Measurements from ENCODE around the gene IL37.
"Not testable (repeated sequence)": the region's sequence is repeated elsewhere in the genome, so short reads cannot be mapped to it uniquely, and the experiment has no call there.

IL37 gene

DNA sequence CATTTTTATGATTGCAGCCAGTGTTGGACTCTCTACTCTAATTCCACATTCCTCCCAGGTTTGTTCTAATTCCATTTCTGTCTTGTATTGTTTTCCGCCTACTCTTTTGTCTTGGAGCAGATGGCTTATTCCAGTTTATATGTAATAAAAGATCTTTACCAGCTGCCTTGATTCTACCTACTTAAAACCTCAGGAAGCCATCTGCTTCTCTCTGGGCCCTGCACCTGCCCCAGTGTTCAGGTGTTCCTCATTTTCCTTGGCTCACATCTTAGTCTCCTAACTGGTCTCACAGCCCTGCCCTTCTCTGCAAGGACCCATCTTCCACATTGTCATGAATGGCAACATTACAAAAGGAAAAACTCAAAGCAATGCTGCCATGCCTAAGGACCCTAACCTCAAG lies 21.0 kb upstream of the IL37 start:
- no peak for DNase-seq (ENCODE audit: low read depth in 1 of 2, low spot score in 1 of 2)

- no peak for DNase-seq (ENCODE audit: low read depth in 1 of 2, low spot score in 1 of 2)
Measured at GRCh38 chr2:112891385-112891831, 19.6 kb upstream of the IL37 start.

DNA sequence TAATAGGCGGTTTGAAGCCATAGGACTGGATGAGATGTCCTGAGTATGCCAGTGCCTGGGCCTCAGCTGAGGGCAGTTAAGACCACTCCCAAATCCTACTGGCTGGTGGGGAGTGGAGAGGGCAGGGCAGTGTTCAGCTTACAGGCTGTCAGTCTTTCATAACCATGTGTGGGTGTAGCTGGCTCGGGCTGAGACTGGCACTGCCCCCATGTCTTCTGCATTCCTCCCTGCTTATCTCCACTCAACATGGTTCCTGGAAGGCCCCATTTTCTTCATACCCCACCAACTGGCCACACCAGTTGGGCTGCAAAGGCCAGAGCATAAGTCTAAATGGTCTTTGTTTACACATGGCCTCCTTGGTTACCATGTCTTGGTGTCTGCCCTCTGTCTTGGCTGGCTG lies 17.2 kb upstream of the IL37 start:
- DNase-seq (ENCODE audit: low read depth in 1 of 2, low spot score in 1 of 2) = no peak

DNA sequence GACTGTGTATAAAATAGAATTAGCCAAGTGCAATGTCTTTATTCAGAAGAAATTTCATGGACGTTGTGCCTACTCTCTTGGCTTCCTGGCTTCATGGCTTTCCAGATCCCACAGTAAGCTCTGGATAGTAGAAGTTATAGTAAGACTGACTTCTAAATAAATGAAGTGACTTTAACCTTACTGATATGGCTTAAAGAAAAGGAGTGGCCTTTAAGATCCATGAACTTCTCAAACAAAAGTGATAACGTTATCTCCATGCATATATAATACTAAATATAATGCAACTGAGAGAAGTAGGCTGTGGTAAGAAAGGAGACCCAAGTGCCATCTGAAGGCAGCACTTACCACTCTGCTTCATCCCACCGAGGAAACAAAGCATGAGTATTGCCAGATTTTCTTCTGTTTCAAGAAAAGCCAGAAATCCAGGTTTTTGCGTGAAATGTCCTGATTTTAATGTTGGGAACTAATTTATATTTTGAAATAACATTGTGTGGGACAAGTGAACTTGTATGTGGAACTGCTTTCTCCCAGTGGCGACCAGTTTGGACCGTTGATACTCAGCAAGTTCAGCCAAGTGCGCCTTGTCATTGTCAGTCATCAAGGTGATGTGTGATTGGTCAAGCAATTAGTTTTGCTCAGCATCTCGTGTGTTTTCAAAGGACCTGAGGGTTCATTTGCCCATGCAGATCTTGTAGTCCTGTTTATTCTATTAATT lies 13.9 kb upstream of the IL37 start:
- no peak for DNase-seq (ENCODE audit: low read depth in 1 of 2, low spot score in 1 of 2)

DNA sequence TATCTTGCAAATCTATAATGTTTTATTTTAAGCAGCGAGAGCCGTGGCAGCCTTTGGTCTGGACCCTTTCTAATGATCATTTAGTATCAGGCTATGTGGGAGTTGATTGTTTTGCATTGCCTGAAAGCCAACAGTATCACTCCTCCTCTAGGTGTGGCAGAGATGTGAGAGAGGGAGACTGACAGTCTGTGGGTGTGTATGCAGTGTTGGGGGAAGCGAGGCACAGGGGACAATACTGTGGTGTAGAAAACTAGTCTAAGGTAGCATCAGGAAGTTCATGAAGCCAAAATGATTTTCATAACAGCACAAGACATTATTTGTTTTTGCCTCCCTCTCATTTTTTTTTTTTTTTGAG lies 13.4 kb upstream of the IL37 start:
- DNase-seq (ENCODE audit: low read depth in 1 of 2, low spot score in 1 of 2) = no peak

- DNase-seq (ENCODE audit: low read depth in 1 of 2, low spot score in 1 of 2) = not testable (repeated sequence)
Measured at GRCh38 chr2:112901431-112902065, 9.4 kb upstream of the IL37 start.

DNA sequence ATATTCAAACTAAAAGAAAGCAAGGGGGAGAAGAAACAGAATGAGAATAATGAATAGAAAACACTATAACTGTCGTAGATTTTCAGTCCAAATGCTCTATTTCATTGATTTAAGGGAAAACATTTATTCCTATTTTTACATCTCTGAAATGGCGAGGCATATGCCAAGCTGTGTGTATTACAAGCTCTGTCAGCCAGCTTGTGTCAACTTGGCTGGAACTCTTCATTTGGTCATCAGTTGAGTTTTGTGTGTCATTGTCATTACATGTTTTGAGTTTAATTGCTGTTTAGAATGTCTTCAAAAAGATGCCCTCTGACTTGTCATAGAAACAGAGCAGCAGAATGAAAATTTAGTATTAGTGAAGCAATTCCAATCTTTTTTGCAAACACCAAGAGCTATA lies 8.1 kb upstream of the IL37 start:
- DNase-seq (ENCODE audit: low read depth in 1 of 2, low spot score in 1 of 2) = no peak

DNA sequence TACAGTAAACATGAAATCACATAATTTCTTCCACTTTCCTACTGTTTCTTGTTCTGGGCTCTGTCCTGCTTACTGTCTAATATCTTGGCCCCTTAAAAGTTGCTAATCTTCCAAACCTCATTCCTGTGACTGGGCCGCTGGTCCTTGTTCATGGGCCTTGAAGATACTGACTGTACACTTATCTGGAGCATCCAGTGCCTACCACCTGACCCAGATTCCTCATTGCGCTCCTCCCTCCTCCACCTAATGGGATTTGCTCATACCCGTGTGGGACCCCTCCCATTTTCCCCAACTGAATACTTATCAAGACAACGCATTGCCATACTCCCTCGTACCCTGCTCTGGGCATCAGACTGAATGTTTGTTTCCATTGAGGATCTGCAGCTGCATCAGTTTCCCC lies 6.1 kb upstream of the IL37 start:
- DNase-seq (ENCODE audit: low read depth in 1 of 2, low spot score in 1 of 2) = no peak

DNA sequence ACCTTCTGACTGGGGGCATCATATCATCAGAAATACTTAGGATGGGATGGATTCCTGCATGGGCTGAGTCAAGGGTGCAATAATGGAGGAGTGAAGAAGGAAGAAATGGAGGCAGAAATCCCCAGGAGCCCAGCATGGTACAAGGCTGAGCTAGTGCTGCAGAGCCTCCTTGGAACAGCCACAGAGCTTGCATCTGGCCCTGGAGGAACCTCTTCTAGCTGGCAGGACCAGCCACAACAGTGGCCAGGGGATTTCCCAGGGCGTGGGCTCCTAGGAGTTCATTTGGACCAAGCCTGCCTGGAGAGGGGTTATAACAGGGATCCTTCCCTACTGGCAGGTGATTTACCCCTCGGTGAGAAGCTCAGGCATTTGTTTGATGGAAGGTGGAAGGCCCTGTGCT lies 4.7 kb upstream of the IL37 start:
- DNase-seq (ENCODE audit: low read depth in 1 of 2, low spot score in 1 of 2) = no peak

GRCh38 chr2:112907001-112907949 lies 3.7 kb upstream of the IL37 start:
- no peak for DNase-seq (ENCODE audit: low read depth in 1 of 2, low spot score in 1 of 2)

- DNase-seq (ENCODE audit: low read depth in 1 of 2, low spot score in 1 of 2) = not testable (repeated sequence)
Measured at GRCh38 chr2:112908559-112908958, 2.4 kb upstream of the IL37 start.

GRCh38 chr2:112910219-112910618 lies 746 bp upstream of the IL37 start:
- DNase-seq (ENCODE audit: low read depth in 1 of 2, low spot score in 1 of 2) = no peak

- no peak for DNase-seq (ENCODE audit: low read depth in 1 of 2, low spot score in 1 of 2)
Measured at GRCh38 chr2:112912403-112912802, 1.4 kb downstream of the IL37 start.

DNA sequence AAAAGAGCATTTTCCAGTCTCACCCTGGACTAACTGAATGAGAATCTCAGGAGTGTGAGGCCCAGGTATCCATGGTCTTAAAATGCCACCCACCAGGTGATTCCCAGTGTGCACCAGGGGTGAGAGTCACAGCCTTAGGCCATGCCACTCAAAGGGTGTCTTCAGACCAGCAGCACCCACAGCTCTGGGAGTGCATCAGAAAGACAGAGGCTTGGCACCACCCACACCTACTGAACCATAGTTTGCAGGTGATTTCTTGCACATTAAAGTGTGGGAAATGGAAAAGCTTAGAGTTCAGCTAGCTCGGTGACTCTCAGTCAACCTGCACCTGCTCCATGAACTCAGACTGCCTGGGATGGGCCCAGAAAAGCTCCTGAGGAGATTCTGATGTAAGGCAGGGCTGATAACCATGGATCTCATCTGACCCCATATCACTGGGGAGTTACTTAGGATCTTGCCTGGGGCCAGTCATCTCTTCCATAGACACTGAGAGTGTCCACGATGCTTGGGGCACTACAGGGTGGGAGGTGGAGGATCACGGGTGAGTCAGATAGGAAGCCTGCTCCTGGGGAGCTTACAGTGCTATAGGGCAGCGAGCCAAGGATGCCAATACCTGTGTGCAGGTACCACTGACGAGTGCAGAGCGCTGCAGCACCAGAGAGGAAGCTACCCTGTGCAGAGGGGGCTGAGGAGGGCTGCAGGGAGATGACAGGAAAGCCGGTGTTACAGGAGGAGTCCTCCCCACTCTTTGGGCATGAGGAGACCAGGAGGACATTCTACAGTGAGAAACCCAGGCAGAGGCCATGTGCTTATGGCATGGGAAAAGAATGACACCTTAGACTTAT lies 4.6 kb downstream of the IL37 start:
- no peak for DNase-seq (ENCODE audit: low read depth in 1 of 2, low spot score in 1 of 2)

- DNase-seq (ENCODE audit: low read depth in 1 of 2, low spot score in 1 of 2) = no peak
Measured at GRCh38 chr2:112916145-112916571, 5.2 kb downstream of the IL37 start.

- no peak for DNase-seq (ENCODE audit: low read depth in 1 of 2, low spot score in 1 of 2)
Measured at GRCh38 chr2:112916625-112917247, 5.8 kb downstream of the IL37 start.

GRCh38 chr2:112917856-112918255 lies 6.9 kb downstream of the IL37 start:
- no peak for DNase-seq (ENCODE audit: low read depth in 1 of 2, low spot score in 1 of 2)

DNA sequence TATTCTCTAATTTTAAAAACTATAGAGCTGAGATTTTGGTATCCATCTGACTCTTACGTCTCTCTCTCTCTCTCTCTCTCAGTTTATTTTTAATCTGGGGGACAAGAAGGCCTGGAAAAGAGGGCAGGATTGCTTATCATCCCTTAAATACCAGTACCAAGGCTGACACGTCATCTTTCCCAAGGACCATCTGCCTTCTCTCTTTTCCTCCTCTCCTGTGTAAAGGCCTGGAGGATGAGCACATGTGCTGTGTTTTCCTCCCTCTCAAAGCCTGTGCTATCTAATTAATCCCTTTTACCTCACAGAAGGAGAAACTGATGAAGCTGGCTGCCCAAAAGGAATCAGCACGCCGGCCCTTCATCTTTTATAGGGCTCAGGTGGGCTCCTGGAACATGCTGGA lies 7.3 kb downstream of the IL37 start:
- DNase-seq (ENCODE audit: low read depth in 1 of 2, low spot score in 1 of 2) = no peak

DNA sequence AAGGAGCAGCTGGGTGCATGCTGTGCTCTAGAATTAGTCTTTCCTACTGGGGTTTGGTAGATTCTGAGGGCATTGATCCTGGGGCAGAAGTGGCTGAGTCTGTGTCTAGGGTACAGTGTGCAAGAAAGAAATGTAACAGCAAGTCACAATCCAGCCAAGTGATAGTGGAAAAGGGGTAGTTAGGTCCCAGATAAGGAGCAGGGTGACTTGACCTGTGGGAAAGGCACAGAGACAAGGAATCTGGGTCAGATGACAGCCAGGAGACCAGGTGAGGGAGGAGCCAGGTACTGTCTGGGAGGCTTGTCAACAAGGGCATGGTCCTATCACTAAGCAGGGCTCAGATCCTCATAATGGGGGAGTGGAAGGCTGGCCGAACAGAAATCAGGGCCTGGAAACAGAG lies 8.1 kb downstream of the IL37 start:
- DNase-seq (ENCODE audit: low read depth in 1 of 2, low spot score in 1 of 2) = no peak

DNA sequence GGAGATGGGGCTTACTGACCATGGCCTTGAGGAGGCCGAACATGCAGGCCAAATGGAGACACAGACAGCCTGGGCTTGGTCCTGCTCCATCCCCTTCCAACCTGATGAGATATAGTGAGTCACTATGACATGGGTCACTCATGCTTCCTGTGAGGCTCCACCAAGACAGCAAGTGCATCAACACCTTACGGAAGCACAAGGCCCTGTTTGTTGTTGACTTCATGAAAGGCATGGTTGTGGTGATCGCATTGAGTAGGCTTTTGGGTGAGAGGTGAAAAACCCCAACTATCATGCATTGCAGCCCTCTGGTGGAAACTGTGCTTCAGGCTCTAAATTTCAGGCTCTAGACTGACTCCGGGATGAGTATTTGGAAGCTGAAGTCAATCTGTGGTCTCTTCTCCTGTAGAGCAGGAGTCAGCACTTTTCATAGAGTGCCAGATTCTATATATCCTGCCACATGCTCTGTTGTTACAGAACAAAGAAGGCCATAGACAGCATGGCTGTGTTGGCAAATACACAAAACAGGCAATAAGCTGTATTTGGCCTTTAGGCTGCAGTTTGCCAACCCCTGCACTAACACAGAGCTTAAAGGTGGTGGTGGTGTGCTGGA lies 10.1 kb downstream of the IL37 start:
- DNase-seq (ENCODE audit: low read depth in 1 of 2, low spot score in 1 of 2) = no peak

Data from stimulated activated CD4-positive, alpha-beta T cell treated with anti-CD3 and anti-CD28 coated beads, Interleukin-15, amount 100 ng/mL, for 1 hour (primary cell).